Dendritic cell treated with granulocyte-macrophage colony-stimulating factor and Interleukin-4, amounts not matched to agents 40 ng/mL and 50 ng/mL, for 4 days (primary cell): Measurements from ENCODE around the gene DNASE1L1.
"Not testable (repeated sequence)": the region's sequence is repeated elsewhere in the genome, so short reads cannot be mapped to it uniquely, and the experiment has no call there.

ENCODE experiments used
- H3K27ac Mint-ChIP-seq: one replicate; pipeline ENCODE4 v1.8.0; 2022; ENCODE audit warnings: mild to moderate bottlenecking, mixed read lengths
- H3K27me3 Mint-ChIP-seq: one replicate; pipeline ENCODE4 v1.8.0; 2022; ENCODE audit warnings: mild to moderate bottlenecking, mixed read lengths
- H3K36me3 Mint-ChIP-seq: one replicate; pipeline ENCODE4 v1.8.0; 2022; ENCODE audit warnings: low read depth, mixed read lengths
- H3K4me1 Mint-ChIP-seq: one replicate; pipeline ENCODE4 v1.8.0; 2022; ENCODE audit warnings: low read depth, mixed read lengths
- H3K4me3 Mint-ChIP-seq: one replicate; pipeline ENCODE4 v1.8.0; 2022; ENCODE audit warnings: mild to moderate bottlenecking, moderate library complexity, mixed read lengths
- H3K9me3 Mint-ChIP-seq: one replicate; pipeline ENCODE4 v1.8.0; 2022; ENCODE audit warnings: mixed read lengths
- intact Hi-C: fragments of 100-400 bp; cut with micrococcal nuclease; formaldehyde crosslinking; loops from one replicate; pipeline ENCODE4 v1.15.0; 2022

Gene DNASE1L1

GRCh38 chrX:154396363-154396762 is 12.7 kb downstream of the DNASE1L1 start:
- intact Hi-C loops, H3K27me3 Mint-ChIP-seq, H3K4me1 Mint-ChIP-seq, H3K9me3 Mint-ChIP-seq: not testable (repeated sequence)
- H3K27ac Mint-ChIP-seq, result peak overlapping the region; percentile 99
- peaks cover 36% of the 10 kb centered on the region for H3K36me3 Mint-ChIP-seq
- peak overlapping the region; percentile 91 for H3K4me3 Mint-ChIP-seq

DNA sequence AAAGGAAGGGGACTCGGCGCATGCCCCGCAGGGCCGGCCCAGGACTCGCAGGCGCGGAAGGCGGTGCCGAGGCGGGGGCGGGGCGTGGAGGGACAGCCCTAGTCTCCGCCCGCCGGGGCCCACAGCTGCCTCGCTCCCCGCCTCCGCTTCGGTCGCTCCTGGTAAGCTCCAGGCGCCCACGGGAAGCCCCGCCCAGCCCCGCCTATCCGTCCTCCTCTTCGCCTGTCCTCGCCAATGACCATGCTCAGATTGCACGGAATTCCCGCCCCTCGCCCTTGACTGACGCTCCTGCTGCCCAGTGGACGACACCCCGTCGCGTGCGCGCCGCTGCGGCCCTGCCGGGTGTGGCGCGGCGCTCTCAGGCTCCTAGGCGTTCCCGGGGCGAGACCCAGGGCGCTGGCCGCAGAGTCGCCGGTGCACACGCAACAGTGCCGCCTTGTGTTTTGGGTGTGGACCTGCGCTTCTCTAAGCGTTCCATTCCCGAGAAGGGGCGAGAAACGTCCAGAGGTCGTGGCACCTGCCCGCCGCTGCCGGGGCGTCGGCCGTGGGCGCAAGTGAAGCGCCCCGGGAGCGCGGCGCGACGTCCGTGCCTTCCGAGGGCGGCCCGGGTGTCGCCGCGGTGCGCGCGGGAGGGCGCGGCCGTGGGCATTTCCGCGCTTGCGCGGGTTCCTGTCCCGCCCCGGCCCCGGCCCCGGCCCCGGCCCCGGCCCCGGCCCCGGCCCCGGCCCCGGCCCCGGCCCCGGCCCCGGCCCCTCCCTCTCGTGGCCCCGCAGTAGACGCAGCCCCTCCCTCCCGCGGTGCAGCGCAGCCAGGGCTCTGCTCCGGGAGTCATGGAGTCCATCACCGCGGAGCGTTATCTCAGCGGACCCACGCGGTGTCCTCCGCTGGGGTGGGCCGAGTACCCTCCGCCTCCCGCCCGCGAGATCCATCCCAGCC is 19.0 kb downstream of the DNASE1L1 start:
- H3K27ac Mint-ChIP-seq, H3K4me1 Mint-ChIP-seq, H3K36me3 Mint-ChIP-seq, H3K9me3 Mint-ChIP-seq, intact Hi-C loops, H3K27me3 Mint-ChIP-seq, H3K4me3 Mint-ChIP-seq: not testable (repeated sequence)

DNA sequence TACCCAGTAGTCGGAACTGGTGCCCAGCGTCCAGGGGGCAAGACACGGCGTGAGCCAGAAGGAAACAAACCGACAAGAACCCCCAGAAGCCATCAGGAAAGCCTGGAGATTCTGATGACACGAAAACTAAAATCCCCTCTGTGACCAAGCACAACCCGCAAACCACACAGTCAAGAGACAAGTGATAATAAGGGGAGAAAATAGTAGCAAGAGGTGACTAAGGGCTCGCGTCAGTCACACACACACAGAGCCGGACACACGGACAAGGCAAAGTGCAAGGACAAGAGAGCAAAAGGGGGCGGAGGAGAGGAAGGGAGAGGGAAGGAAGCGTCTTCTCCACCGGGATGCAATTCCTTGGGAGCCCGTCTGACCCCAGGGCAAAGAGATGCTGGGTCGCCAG is 20.4 kb downstream of the DNASE1L1 start:
- peaks cover 11% of the 10 kb centered on the region for H3K4me1 Mint-ChIP-seq

DNA sequence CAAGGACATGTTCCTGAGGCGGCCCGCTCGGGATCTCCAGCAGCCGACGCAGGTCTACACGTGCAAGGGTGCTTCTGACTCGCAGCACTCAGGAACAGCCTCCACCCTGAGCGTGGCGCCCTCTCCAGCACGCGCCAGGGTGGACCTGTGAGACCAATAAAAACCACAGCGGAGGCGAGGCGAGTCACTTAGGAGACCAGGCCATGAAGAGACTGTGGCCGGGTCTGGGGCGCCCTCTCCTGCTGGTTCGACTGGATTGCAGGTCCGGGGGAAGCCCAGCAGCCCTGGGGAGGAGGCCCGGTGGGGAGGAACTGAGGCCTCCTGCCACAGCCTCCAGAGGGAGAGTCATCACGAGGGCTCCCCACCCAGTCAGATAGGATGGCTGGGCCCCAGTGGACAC is 21.0 kb downstream of the DNASE1L1 start:
- H3K9me3 Mint-ChIP-seq, H3K27me3 Mint-ChIP-seq, H3K36me3 Mint-ChIP-seq, H3K4me3 Mint-ChIP-seq, intact Hi-C loops, H3K27ac Mint-ChIP-seq: not testable (repeated sequence)
- peaks cover 17% of the 10 kb centered on the region for H3K4me1 Mint-ChIP-seq

More for the DNA sequence above, 20.4 kb downstream of the DNASE1L1 start:
- H3K27ac Mint-ChIP-seq, H3K9me3 Mint-ChIP-seq, H3K4me3 Mint-ChIP-seq, intact Hi-C loops, H3K36me3 Mint-ChIP-seq, H3K27me3 Mint-ChIP-seq: not testable (repeated sequence)

GRCh38 chrX:154384284-154384892 is 24.7 kb downstream of the DNASE1L1 start:
- Mint-ChIP-seq H3K27ac (peak overlapping the region; percentile 59), H3K27me3 (no peaks in the 10 kb centered on the region), H3K9me3 (no peaks in the 10 kb centered on the region), H3K4me3 (peak overlapping the region; percentile 17), H3K4me1 (peaks cover 32% of the 10 kb centered on the region), H3K36me3 (peaks cover 18% of the 10 kb centered on the region)
- intact Hi-C loops, result no loop called here

DNA sequence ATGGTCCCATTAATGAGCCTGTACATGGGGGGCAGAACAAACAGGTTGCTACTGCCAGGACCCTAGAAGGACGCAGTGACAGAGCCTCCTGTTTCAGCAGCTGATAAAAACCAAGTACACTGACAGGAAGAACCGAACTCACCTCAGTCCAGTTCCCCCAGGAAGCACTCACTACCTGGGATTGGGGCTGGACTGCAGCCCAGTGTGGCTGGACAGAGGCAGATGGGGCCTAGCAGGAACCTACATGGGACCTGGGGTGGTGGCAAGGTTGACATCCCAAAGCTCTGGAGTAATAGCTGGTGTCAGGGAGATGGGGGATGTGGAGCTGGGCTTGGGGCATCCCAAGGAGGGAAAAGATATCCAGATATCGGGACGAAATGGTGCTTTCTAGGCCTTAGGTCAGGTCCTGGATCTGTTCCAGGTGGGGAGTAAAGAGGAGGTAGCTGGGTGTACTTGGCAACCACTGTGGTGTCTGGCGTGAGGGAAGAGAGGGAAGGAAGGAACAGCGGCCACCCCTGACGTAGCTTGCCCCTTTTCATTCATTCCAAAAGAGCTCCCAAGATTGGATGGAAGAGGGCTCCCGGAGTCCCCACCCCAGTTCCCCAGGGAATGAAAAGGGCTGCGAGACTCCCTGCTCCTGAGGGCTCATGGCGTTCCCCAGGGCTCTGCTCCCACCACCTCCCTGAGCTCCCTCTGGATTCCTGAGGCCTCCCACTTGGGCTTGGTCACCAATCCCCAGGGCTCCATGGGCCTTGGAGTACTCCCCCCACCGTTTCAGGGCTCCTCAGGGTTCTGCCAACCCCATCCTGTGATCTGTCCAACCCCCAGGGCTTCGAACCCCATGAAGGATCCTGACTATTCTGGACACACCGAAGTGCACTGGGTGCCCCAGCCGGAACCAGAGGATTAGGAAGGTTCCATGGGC is 25.4 kb downstream of the DNASE1L1 start:
- no peaks in the 10 kb centered on the region for H3K27me3 Mint-ChIP-seq
- peak overlapping the region; percentile 59 for H3K27ac Mint-ChIP-seq
- H3K4me1 Mint-ChIP-seq, result peaks cover 32% of the 10 kb centered on the region
- intact Hi-C loops, result no loop called here
- peaks cover 22% of the 10 kb centered on the region for H3K36me3 Mint-ChIP-seq
- H3K4me3 Mint-ChIP-seq, result no peak overlapping the region
- H3K9me3 Mint-ChIP-seq, result no peaks in the 10 kb centered on the region

- H3K27ac Mint-ChIP-seq, result no peak overlapping the region
- no peak overlapping the region for H3K4me3 Mint-ChIP-seq
- no peaks in the 10 kb centered on the region for H3K9me3 Mint-ChIP-seq
- H3K27me3 Mint-ChIP-seq, result no peaks in the 10 kb centered on the region
- H3K4me1 Mint-ChIP-seq, result peaks cover 37% of the 10 kb centered on the region
- peaks cover 22% of the 10 kb centered on the region for H3K36me3 Mint-ChIP-seq
- intact Hi-C loops, result no loop called here
Measured at GRCh38 chrX:154382483-154383069, 26.5 kb downstream of the DNASE1L1 start.

GRCh38 chrX:154381271-154381670 is 27.8 kb downstream of the DNASE1L1 start:
- Mint-ChIP-seq H3K4me3 (no peak overlapping the region), H3K27ac (peak overlapping the region; percentile 93), H3K36me3 (peaks cover 22% of the 10 kb centered on the region), H3K9me3 (no peaks in the 10 kb centered on the region), H3K27me3 (no peaks in the 10 kb centered on the region), H3K4me1 (peaks cover 49% of the 10 kb centered on the region)
- intact Hi-C loops, result no loop called here

- H3K27ac Mint-ChIP-seq, result peak overlapping the region; percentile 93
- H3K4me3 Mint-ChIP-seq, result peak overlapping the region; percentile 82
- intact Hi-C loops, result no loop called here
- no peaks in the 10 kb centered on the region for H3K9me3 Mint-ChIP-seq
- H3K27me3 Mint-ChIP-seq, result no peaks in the 10 kb centered on the region
- peaks cover 22% of the 10 kb centered on the region for H3K36me3 Mint-ChIP-seq
- peaks cover 50% of the 10 kb centered on the region for H3K4me1 Mint-ChIP-seq
Measured at GRCh38 chrX:154380787-154381186, 28.3 kb downstream of the DNASE1L1 start.

- no peaks in the 10 kb centered on the region for H3K9me3 Mint-ChIP-seq
- H3K27me3 Mint-ChIP-seq, result no peaks in the 10 kb centered on the region
- peak overlapping the region; percentile 93 for H3K27ac Mint-ChIP-seq
- H3K4me1 Mint-ChIP-seq, result peaks cover 50% of the 10 kb centered on the region
- intact Hi-C loops, result no loop called here
- peak overlapping the region; percentile 82 for H3K4me3 Mint-ChIP-seq
- peaks cover 22% of the 10 kb centered on the region for H3K36me3 Mint-ChIP-seq
Measured at GRCh38 chrX:154380153-154380552, 28.9 kb downstream of the DNASE1L1 start.

GRCh38 chrX:154379569-154379951 is 29.5 kb downstream of the DNASE1L1 start:
- Mint-ChIP-seq H3K4me3 (peak overlapping the region; percentile 82), H3K4me1 (peaks cover 48% of the 10 kb centered on the region)

GRCh38 chrX:154378799-154379568 is 30.1 kb downstream of the DNASE1L1 start, which contains the start of gene EMD:
EMD (plus strand) TSS chrX:154379295; CDS start chrX:154379485, 190 bp downstream.
- H3K36me3 Mint-ChIP-seq, result peaks cover 22% of the 10 kb centered on the region
- H3K27me3 Mint-ChIP-seq, result no peaks in the 10 kb centered on the region
- intact Hi-C loops, result no loop called here
- peak within 1 kb of the TSS; percentile 83 for H3K4me3 Mint-ChIP-seq
- H3K27ac Mint-ChIP-seq, result peak within 1 kb of the TSS; percentile 93
- peaks cover 45% of the 10 kb centered on the region for H3K4me1 Mint-ChIP-seq
- H3K9me3 Mint-ChIP-seq, result no peaks in the 10 kb centered on the region

More at GRCh38 chrX:154379569-154379951, 29.5 kb downstream of the DNASE1L1 start:
- peaks cover 22% of the 10 kb centered on the region for H3K36me3 Mint-ChIP-seq
- intact Hi-C loops, result no loop called here
- no peaks in the 10 kb centered on the region for H3K9me3 Mint-ChIP-seq
- H3K27me3 Mint-ChIP-seq, result no peaks in the 10 kb centered on the region
- peak overlapping the region; percentile 93 for H3K27ac Mint-ChIP-seq
